SK-N-SH (cell line): ENCODE results near the gene SLAIN1.

Source experiments
- ELF1 ChIP-seq: IDR thresholded peaks from 2 replicates; pipeline ENCODE4 v1.4.0; 2012
- EP300 ChIP-seq, 2 experiments: IDR thresholded peaks; 2 replicates each; pipeline versions ENCODE4 v1.4.0 to v1.6.1; 2012; ENCODE audit warnings: borderline replicate concordance in 1 of 2, low read depth in 1 of 2, low read length in 1 of 2
- FOXM1 ChIP-seq: IDR thresholded peaks from 2 replicates; pipeline ENCODE4 v1.4.0; 2012; ENCODE audit warnings: low read depth, mild to moderate bottlenecking
- GATA2 ChIP-seq: sonication (generic); formaldehyde crosslinking; IDR thresholded peaks from 2 replicates; pipeline ENCODE4 v1.5.0; 2020; ENCODE audit warnings: mild to moderate bottlenecking, missing genetic modification reagents
- MEF2A ChIP-seq: IDR thresholded peaks from 2 replicates; pipeline ENCODE4 v1.4.0; 2012; ENCODE audit warnings: low read depth, borderline replicate concordance
- POLR2AphosphoS5 ChIP-seq: IDR thresholded peaks from 2 replicates; pipeline ENCODE4 v1.6.1; 2012; ENCODE audit warnings: low read depth, low read length
- RFX5 ChIP-seq: IDR thresholded peaks from 2 replicates; pipeline ENCODE4 v1.6.1; 2012; ENCODE audit warnings: mild to moderate bottlenecking, improper control_type of control experiment, low read length
- SIN3A ChIP-seq: IDR thresholded peaks from 2 replicates; pipeline ENCODE4 v1.6.1; 2012; ENCODE audit warnings: low read depth, mild to moderate bottlenecking, low read length, moderate library complexity, borderline replicate concordance
- SMC3 ChIP-seq: IDR thresholded peaks from 2 replicates; pipeline ENCODE4 v1.6.1; 2012; ENCODE audit warnings: low read depth, low read length, improper control_type of control experiment
- TF ChIP-seq, protein P1 (sequence below): fragments of 200-600 bp; sonication (generic); IDR thresholded peaks from 2 replicates; pipeline ENCODE4 v1.6.1; 2017; ENCODE audit warnings: antibody characterized with exemption, mild to moderate bottlenecking, moderate library complexity
- TF ChIP-seq, protein P2 (sequence below): IDR thresholded peaks from 2 replicates; pipeline ENCODE4; 2012
- TF ChIP-seq, protein P3 (sequence below): fragments of 150-350 bp; IDR thresholded peaks from 2 replicates; pipeline ENCODE4 v1.6.1; 2017; ENCODE audit warnings: antibody characterized with exemption, low read length, low read depth, borderline replicate concordance
- TF ChIP-seq, protein P4 (sequence below): IDR thresholded peaks from 2 replicates; pipeline ENCODE4 v1.4.0; 2012; ENCODE audit warnings: low read depth

DNA sequence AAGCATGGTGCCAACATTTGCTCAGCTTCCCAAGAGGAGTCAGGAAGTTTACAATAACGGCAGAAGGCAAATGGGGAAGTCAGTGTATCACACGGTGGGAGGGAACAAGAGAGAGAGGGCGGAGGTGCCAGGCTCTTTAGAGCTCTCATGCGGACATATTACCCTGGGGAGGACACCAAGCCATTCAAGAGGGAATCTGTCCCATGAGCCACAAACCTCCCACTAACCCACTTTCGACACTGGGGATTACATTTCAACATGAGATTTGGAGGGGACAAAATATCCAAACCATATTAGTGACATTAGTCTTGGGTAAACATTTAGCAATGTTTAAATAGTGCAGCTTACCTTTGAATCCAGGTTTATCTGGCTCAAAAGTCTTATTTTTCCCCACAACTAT lies 69.9 kb downstream of the SLAIN1 start:
- TF ChIP-seq FOXM1 (no peak), MEF2A (no peak), SMC3 (no peak), GATA2 (CRISPR knock-in tag) (no peak), POLR2AphosphoS5 (no peak), SIN3A (no peak), EP300 (IDR thresholded peaks at IDR 0.05; ENCODE audit: borderline replicate concordance in 1 of 2, low read depth in 1 of 2, low read length in 1 of 2) (no peak), ELF1 (no peak), RFX5 (no peak)
- TF ChIP-seq, protein P1, sequence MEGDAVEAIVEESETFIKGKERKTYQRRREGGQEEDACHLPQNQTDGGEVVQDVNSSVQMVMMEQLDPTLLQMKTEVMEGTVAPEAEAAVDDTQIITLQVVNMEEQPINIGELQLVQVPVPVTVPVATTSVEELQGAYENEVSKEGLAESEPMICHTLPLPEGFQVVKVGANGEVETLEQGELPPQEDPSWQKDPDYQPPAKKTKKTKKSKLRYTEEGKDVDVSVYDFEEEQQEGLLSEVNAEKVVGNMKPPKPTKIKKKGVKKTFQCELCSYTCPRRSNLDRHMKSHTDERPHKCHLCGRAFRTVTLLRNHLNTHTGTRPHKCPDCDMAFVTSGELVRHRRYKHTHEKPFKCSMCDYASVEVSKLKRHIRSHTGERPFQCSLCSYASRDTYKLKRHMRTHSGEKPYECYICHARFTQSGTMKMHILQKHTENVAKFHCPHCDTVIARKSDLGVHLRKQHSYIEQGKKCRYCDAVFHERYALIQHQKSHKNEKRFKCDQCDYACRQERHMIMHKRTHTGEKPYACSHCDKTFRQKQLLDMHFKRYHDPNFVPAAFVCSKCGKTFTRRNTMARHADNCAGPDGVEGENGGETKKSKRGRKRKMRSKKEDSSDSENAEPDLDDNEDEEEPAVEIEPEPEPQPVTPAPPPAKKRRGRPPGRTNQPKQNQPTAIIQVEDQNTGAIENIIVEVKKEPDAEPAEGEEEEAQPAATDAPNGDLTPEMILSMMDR: no peak
- TF ChIP-seq, protein P2, sequence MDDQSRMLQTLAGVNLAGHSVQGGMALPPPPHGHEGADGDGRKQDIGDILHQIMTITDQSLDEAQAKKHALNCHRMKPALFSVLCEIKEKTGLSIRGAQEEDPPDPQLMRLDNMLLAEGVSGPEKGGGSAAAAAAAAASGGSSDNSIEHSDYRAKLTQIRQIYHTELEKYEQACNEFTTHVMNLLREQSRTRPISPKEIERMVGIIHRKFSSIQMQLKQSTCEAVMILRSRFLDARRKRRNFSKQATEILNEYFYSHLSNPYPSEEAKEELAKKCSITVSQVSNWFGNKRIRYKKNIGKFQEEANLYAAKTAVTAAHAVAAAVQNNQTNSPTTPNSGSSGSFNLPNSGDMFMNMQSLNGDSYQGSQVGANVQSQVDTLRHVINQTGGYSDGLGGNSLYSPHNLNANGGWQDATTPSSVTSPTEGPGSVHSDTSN: no peak
- TF ChIP-seq, protein P3, sequence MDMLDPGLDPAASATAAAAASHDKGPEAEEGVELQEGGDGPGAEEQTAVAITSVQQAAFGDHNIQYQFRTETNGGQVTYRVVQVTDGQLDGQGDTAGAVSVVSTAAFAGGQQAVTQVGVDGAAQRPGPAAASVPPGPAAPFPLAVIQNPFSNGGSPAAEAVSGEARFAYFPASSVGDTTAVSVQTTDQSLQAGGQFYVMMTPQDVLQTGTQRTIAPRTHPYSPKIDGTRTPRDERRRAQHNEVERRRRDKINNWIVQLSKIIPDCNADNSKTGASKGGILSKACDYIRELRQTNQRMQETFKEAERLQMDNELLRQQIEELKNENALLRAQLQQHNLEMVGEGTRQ: no peak
- TF ChIP-seq, protein P4, sequence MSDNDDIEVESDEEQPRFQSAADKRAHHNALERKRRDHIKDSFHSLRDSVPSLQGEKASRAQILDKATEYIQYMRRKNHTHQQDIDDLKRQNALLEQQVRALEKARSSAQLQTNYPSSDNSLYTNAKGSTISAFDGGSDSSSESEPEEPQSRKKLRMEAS: no peak
